Gastroesophageal sphincter (tissue), 3 donors: ENCODE data around the gene CEP63.
"Not testable (repeated sequence)": the region's sequence is repeated elsewhere in the genome, so short reads cannot be mapped to it uniquely, and the experiment has no call there.

Experiments used
- CTCF ChIP-seq, 4 experiments: fragments of 200-600 bp in 2 of 4; fragments of 450-650 bp in 2 of 4; sonication (generic) in 1 of 4; IDR thresholded peaks; one replicate each; pipeline ENCODE4 v1.5.1; 2017 to 2019; ENCODE audit warnings: antibody characterized with exemption in 4 of 4, mild to moderate bottlenecking in 2 of 4, moderate library complexity in 2 of 4
- EP300 ChIP-seq: sonication (generic); formaldehyde crosslinking; IDR thresholded peaks from one replicate; pipeline ENCODE4 v1.6.1; 2017; ENCODE audit warnings: antibody characterized with exemption, mild to moderate bottlenecking
- POLR2A ChIP-seq, 2 donors: fragments of 450-650 bp; IDR thresholded peaks; one replicate each; pipeline ENCODE4 v1.6.1; 2017; ENCODE audit warnings: antibody characterized with exemption in 2 of 2, mild to moderate bottlenecking in 2 of 2, moderate library complexity in 1 of 2
- POLR2AphosphoS5 ChIP-seq: sonication (generic); formaldehyde crosslinking; IDR thresholded peaks from one replicate; pipeline ENCODE4 v1.6.1; 2017; ENCODE audit warnings: antibody characterized with exemption

- not testable (repeated sequence) for TF ChIP-seq CTCF (IDR thresholded peaks at IDR 0.05); POLR2A (IDR thresholded peaks at IDR 0.05); EP300; POLR2AphosphoS5
Observed at GRCh38 chr3:134594986-134595385, 109.1 kb downstream of the CEP63 start.
